HEK293 (cell line): ENCODE measurements around the gene DAZAP1.

Experiments
- CTCF ChIA-PET: fragments of 350-600 bp; formaldehyde crosslinking; extraction: SDS; loops from one replicate; lab custom pipeline; 2021; ENCODE audit warnings: antibody characterized with exemption; lab: Yijun Ruan, JAX
- POLR2A ChIA-PET: fragments of 300-600 bp; formaldehyde crosslinking; extraction: SDS; loops from one replicate; lab custom pipeline; 2020; ENCODE audit warnings: antibody characterized with exemption, inconsistent platforms; lab: Yijun Ruan, JAX
- H3K27ac ChIP-seq: fragments of 200-500 bp; sonication (Bioruptor generic); 2 replicates; pipeline ENCODE4 v1.5.1; 2014; ENCODE audit warnings: low read depth, low read length, control low read depth, inconsistent platforms; ENCODE audit errors: extremely low read depth
- H3K36me3 ChIP-seq, 2 experiments: fragments of 200-500 bp in 1 of 2; sonication (Bioruptor generic) in 1 of 2; 1 replicate in 1 of 2; 2 replicates in 1 of 2; pipeline ENCODE4 v1.5.1; 2014 to 2017; ENCODE audit warnings: inconsistent platforms in 2 of 2, low read length in 2 of 2; ENCODE audit not compliant: control insufficient read depth in 2 of 2, insufficient read depth in 1 of 2
- H3K4me1 ChIP-seq: fragments of 200-500 bp; sonication (Bioruptor generic); 2 replicates; pipeline ENCODE4 v1.5.1; 2014; ENCODE audit warnings: mild to moderate bottlenecking, low read length, inconsistent platforms; ENCODE audit not compliant: control insufficient read depth, insufficient read depth
- H3K4me3 ChIP-seq: 2 replicates; pipeline ENCODE4 v1.5.1; 2011; ENCODE audit warnings: low read depth, mild to moderate bottlenecking, control low read depth, low read length, moderate library complexity
- H3K9me3 ChIP-seq: fragments of 200-500 bp; sonication (Bioruptor generic); 2 replicates; pipeline ENCODE4 v1.5.1; 2014; ENCODE audit warnings: low read depth, low read length, inconsistent platforms; ENCODE audit not compliant: control insufficient read depth, insufficient read depth
- BCL6B ChIP-seq: fragments of 450-650 bp; formaldehyde crosslinking; IDR thresholded peaks from 2 replicates; pipeline ENCODE4 v1.5.1; 2017; ENCODE audit warnings: missing biosample characterization, missing genetic modification characterization
- HIC1 ChIP-seq: fragments of 450-650 bp; formaldehyde crosslinking; IDR thresholded peaks from 2 replicates; pipeline ENCODE4 v1.5.1; 2016; ENCODE audit warnings: missing biosample characterization, missing genetic modification characterization
- KLF1 ChIP-seq: fragments of 450-650 bp; formaldehyde crosslinking; IDR thresholded peaks from 2 replicates; pipeline ENCODE4 v1.5.1; 2016; ENCODE audit warnings: missing biosample characterization, missing genetic modification characterization
- MYNN ChIP-seq: fragments of 450-650 bp; formaldehyde crosslinking; IDR thresholded peaks from 2 replicates; pipeline ENCODE4 v1.5.1; 2016; ENCODE audit warnings: missing biosample characterization, missing genetic modification characterization, borderline replicate concordance
- SP2 ChIP-seq: fragments of 450-650 bp; formaldehyde crosslinking; IDR thresholded peaks from 2 replicates; pipeline ENCODE4 v1.5.1; 2016; ENCODE audit warnings: missing biosample characterization, missing genetic modification characterization
- SP7 ChIP-seq: fragments of 450-650 bp; formaldehyde crosslinking; IDR thresholded peaks from 2 replicates; pipeline ENCODE4 v1.5.1; 2016; ENCODE audit warnings: missing biosample characterization, missing genetic modification characterization
- ZBTB6 ChIP-seq: fragments of 450-650 bp; formaldehyde crosslinking; IDR thresholded peaks from 2 replicates; pipeline ENCODE4 v1.5.1; 2017; ENCODE audit warnings: missing biosample characterization, missing genetic modification characterization
- ZFP69B ChIP-seq: fragments of 450-650 bp; formaldehyde crosslinking; IDR thresholded peaks from 2 replicates; pipeline ENCODE4 v1.5.1; 2016; ENCODE audit warnings: missing biosample characterization, missing genetic modification characterization
- ZNF133 ChIP-seq: fragments of 450-650 bp; formaldehyde crosslinking; IDR thresholded peaks from 2 replicates; pipeline ENCODE4 v1.5.1; 2016; ENCODE audit warnings: missing biosample characterization, missing genetic modification characterization
- ZNF202 ChIP-seq: fragments of 450-650 bp; formaldehyde crosslinking; IDR thresholded peaks from 2 replicates; pipeline ENCODE4 v1.5.1; 2016; ENCODE audit warnings: missing biosample characterization, missing genetic modification characterization, borderline replicate concordance
- ZNF433 ChIP-seq: fragments of 450-650 bp; formaldehyde crosslinking; IDR thresholded peaks from 2 replicates; pipeline ENCODE4 v1.5.1; 2016; ENCODE audit warnings: missing biosample characterization, missing genetic modification characterization, low read depth
- ZNF449 ChIP-seq: fragments of 450-650 bp; formaldehyde crosslinking; IDR thresholded peaks from 2 replicates; pipeline ENCODE4 v1.5.1; 2017; ENCODE audit warnings: missing biosample characterization, mild to moderate bottlenecking, missing genetic modification characterization, moderate library complexity
- ZNF654 ChIP-seq: fragments of 450-650 bp; formaldehyde crosslinking; IDR thresholded peaks from 2 replicates; pipeline ENCODE4 v1.5.1; 2016; ENCODE audit warnings: low read depth, missing biosample characterization, missing genetic modification characterization
- ZNF76 ChIP-seq: fragments of 450-650 bp; formaldehyde crosslinking; IDR thresholded peaks from 2 replicates; pipeline ENCODE4; 2016; ENCODE audit warnings: low read depth, missing biosample characterization, missing genetic modification characterization, borderline replicate concordance
- ZNF768 ChIP-seq: fragments of 450-650 bp; formaldehyde crosslinking; IDR thresholded peaks from 2 replicates; pipeline ENCODE4 v1.5.1; 2018; ENCODE audit warnings: missing biosample characterization, mild to moderate bottlenecking, missing genetic modification characterization
- ZSCAN30 ChIP-seq: fragments of 450-650 bp; IDR thresholded peaks from 2 replicates; pipeline ENCODE4 v1.5.1; 2018; ENCODE audit warnings: missing biosample characterization, mild to moderate bottlenecking, missing genetic modification characterization, moderate library complexity
- TF ChIP-seq, protein P1 (sequence below): fragments of 450-650 bp; formaldehyde crosslinking; IDR thresholded peaks from 2 replicates; pipeline ENCODE4 v1.5.1; 2016; ENCODE audit warnings: missing biosample characterization, missing genetic modification characterization
- TF ChIP-seq, protein P2 (sequence below): fragments of 450-650 bp; formaldehyde crosslinking; IDR thresholded peaks from 2 replicates; pipeline ENCODE4 v1.5.1; 2016; ENCODE audit warnings: missing biosample characterization, missing genetic modification characterization
- TF ChIP-seq, protein P3 (sequence below): fragments of 450-650 bp; formaldehyde crosslinking; IDR thresholded peaks from 2 replicates; pipeline ENCODE4 v1.5.1; 2016; ENCODE audit warnings: missing biosample characterization, missing genetic modification characterization
- TF ChIP-seq, protein P4 (sequence below): fragments of 450-650 bp; formaldehyde crosslinking; optimal IDR thresholded peaks from 2 replicates; pipeline ENCODE3; 2016; ENCODE audit warnings: missing biosample characterization, mild to moderate bottlenecking, missing genetic modification characterization

Gene DAZAP1

DNA sequence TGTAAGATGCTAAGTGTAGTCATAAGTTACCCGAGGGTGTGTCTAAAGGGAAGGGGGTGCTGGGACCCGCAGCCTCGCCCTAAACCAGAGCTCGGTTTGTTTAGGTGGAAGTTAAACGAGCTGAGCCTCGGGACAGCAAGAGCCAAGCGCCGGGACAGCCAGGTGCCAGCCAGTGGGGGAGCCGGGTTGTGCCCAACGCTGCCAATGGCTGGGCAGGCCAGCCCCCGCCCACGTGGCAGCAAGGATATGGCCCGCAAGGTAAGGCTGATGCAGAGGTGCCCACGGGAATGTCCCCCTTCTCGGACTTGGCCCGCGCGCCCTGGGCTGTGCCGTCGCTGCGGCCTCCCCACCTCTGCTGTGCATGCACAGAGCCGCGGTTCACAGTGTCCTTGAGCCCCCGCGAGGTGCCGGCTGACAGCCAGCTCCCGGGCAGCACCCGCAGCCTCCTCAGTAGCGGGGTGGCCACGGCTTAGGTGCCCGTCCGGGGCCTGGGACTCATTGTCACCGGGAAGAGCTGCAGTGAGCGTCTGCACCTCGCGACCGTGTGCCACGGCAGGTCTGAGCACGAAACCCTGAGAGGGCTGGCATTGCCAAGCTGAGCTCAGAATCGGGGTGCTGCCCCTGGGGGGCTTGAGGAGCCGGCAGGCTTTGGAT, 21.5 kb downstream of the DAZAP1 start:
- peaks cover 17 to 91% of the 10 kb centered on the region in 2 experiments; a peak in 2 of 3 replicates for H3K36me3 ChIP-seq
- H3K4me3 ChIP-seq = no peak overlapping the region
- no peaks in the 10 kb centered on the region for H3K4me1 ChIP-seq
- CTCF ChIA-PET = no interaction called here
- POLR2A ChIA-PET = interaction anchor here (0.7 kb wide), 1 partner anchor 8 kb away, joined by 3 read pairs; no protein-coding TSS in a partner anchor
- H3K9me3 ChIP-seq = no peaks in the 10 kb centered on the region
- H3K27ac ChIP-seq = no peak overlapping the region
- no peak for TF ChIP-seq BCL6B (tag by site-specific recombination)
- no peak for TF ChIP-seq SP7 (tag by site-specific recombination)
- peak; percentile 80; the same call in 1 of the 2 replicates for TF ChIP-seq HIC1 (tag by site-specific recombination)
- TF ChIP-seq ZNF768 (tag by site-specific recombination) = no peak
- TF ChIP-seq ZNF449 (tag by site-specific recombination) = 0 out of 2 replicates have a peak, but pooled peaks have one; percentile 25
- no peak for TF ChIP-seq SP2 (tag by site-specific recombination)
- TF ChIP-seq, protein P1, sequence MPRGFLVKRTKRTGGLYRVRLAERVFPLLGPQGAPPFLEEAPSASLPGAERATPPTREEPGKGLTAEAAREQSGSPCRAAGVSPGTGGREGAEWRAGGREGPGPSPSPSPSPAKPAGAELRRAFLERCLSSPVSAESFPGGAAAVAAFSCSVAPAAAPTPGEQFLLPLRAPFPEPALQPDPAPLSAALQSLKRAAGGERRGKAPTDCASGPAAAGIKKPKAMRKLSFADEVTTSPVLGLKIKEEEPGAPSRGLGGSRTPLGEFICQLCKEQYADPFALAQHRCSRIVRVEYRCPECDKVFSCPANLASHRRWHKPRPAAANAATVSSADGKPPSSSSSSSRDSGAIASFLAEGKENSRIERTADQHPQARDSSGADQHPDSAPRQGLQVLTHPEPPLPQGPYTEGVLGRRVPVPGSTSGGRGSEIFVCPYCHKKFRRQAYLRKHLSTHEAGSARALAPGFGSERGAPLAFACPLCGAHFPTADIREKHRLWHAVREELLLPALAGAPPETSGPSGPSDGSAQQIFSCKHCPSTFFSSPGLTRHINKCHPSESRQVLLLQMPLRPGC (tag by site-specific recombination) = no peak
- no peak for TF ChIP-seq ZNF433 (tag by site-specific recombination)
- TF ChIP-seq, protein P2, sequence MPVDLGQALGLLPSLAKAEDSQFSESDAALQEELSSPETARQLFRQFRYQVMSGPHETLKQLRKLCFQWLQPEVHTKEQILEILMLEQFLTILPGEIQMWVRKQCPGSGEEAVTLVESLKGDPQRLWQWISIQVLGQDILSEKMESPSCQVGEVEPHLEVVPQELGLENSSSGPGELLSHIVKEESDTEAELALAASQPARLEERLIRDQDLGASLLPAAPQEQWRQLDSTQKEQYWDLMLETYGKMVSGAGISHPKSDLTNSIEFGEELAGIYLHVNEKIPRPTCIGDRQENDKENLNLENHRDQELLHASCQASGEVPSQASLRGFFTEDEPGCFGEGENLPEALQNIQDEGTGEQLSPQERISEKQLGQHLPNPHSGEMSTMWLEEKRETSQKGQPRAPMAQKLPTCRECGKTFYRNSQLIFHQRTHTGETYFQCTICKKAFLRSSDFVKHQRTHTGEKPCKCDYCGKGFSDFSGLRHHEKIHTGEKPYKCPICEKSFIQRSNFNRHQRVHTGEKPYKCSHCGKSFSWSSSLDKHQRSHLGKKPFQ (tag by site-specific recombination) = no peak
- TF ChIP-seq MYNN (tag by site-specific recombination) = no peak
- TF ChIP-seq ZBTB6 (tag by site-specific recombination) = peak; percentile 21; the same call in 1 of the 2 replicates
- TF ChIP-seq KLF1 (tag by site-specific recombination) = no peak
- no peak for TF ChIP-seq ZFP69B (tag by site-specific recombination)
- TF ChIP-seq ZNF133 = no peak
- TF ChIP-seq, all 188 proteins: peak for 3

- Histone ChIP-seq H3K4me1 (no peaks in the 10 kb centered on the region), H3K27ac (peak overlapping the region; percentile 28; the same call in 1 of the 2 replicates), H3K4me3 (no peak overlapping the region), H3K9me3 (no peaks in the 10 kb centered on the region), H3K36me3 (peaks cover 17 to 92% of the 10 kb centered on the region in 2 experiments; a peak in 2 of 3 replicates)
- ChIA-PET CTCF (no interaction called here), POLR2A (no interaction called here)
- TF ChIP-seq ZNF76 (tag by site-specific recombination) = no peak
- no peak for TF ChIP-seq ZNF654 (tag by site-specific recombination)
- TF ChIP-seq, protein P3, sequence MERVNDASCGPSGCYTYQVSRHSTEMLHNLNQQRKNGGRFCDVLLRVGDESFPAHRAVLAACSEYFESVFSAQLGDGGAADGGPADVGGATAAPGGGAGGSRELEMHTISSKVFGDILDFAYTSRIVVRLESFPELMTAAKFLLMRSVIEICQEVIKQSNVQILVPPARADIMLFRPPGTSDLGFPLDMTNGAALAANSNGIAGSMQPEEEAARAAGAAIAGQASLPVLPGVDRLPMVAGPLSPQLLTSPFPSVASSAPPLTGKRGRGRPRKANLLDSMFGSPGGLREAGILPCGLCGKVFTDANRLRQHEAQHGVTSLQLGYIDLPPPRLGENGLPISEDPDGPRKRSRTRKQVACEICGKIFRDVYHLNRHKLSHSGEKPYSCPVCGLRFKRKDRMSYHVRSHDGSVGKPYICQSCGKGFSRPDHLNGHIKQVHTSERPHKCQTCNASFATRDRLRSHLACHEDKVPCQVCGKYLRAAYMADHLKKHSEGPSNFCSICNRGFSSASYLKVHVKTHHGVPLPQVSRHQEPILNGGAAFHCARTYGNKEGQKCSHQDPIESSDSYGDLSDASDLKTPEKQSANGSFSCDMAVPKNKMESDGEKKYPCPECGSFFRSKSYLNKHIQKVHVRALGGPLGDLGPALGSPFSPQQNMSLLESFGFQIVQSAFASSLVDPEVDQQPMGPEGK (tag by site-specific recombination) = no peak
- no peak for TF ChIP-seq ZNF202 (tag by site-specific recombination)
- TF ChIP-seq, protein P4, sequence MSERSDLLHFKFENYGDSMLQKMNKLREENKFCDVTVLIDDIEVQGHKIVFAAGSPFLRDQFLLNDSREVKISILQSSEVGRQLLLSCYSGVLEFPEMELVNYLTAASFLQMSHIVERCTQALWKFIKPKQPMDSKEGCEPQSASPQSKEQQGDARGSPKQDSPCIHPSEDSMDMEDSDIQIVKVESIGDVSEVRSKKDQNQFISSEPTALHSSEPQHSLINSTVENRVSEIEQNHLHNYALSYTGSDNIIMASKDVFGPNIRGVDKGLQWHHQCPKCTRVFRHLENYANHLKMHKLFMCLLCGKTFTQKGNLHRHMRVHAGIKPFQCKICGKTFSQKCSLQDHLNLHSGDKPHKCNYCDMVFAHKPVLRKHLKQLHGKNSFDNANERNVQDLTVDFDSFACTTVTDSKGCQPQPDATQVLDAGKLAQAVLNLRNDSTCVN (tag by site-specific recombination) = no peak
- no peak for TF ChIP-seq ZNF433 (tag by site-specific recombination)
- TF ChIP-seq ZSCAN30 = no peak
Observed at GRCh38 chr19:1429750-1430149, 22.4 kb downstream of the DAZAP1 start.
